Glomerular visceral epithelial cell (primary cell): ENCODE data around the gene SLC49A3.

Experiments
- DNase-seq: peaks from one replicate; pipeline ENCODE4 v3.0.0-alpha.2; 2016; ENCODE audit errors: extremely low spot score

The SLC49A3 gene

DNA sequence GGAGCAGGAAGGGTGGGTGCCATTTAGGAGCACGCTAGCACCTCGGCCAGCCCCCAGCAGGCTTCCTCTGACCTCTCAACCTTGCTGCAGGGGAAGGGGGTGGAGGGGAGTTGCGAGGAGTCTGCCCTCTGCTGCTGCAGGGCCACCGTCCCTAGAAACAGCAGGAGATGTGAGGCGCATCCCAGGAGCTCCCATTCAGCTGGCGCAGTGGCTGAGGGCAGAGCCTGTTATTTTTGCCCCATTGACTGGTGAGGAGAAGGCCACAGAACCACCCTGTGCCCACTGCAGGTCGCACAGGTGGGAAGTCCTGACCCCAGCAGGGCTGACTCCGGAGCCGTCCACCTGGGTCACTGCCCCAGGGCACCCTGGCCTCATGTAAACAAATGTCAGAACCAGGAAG is 55.5 kb downstream of the SLC49A3 start:
- no peak for DNase-seq

GRCh38 chr4:632926-633325 is 56.0 kb downstream of the SLC49A3 start:
- no peak for DNase-seq

GRCh38 chr4:632196-632790 is 56.7 kb downstream of the SLC49A3 start:
- no peak for DNase-seq
